Small intestine (tissue), 7 donors: ENCODE data around the gene OSCP1. TPM values are rescaled to one million over a fixed set of nuclear protein-coding genes. Genes with fewer than 3 reads are reported as not detected.
A peak's percentile ranks its signal among the peaks of the same experiment; 100 is the strongest.

Source experiments
- DNase-seq, 2 donors: peaks; one replicate each; pipeline versions ENCODE4 v3.0.0 to v3.0.0-alpha.2; 2013
- FAIRE-seq: peaks from 2 replicates; lab custom pipeline; 2012; peaks lifted over from hg19 to GRCh38; lab: Jason Lieb, UNC
- H3K27ac ChIP-seq, 3 donors: one replicate each; pipeline ENCODE4 v1.5.1; 2013; ENCODE audit warnings: low read length in 2 of 3, mild to moderate bottlenecking in 2 of 3, control low read depth in 1 of 3, inconsistent platforms in 1 of 3, low read depth in 1 of 3, moderate library complexity in 1 of 3
- H3K27me3 ChIP-seq, 3 donors: one replicate each; pipeline ENCODE4 v1.6.1; 2013; ENCODE audit warnings: low read length in 3 of 3, inconsistent platforms in 1 of 3; ENCODE audit not compliant: control insufficient read depth in 3 of 3, insufficient read depth in 3 of 3
- H3K36me3 ChIP-seq, 3 donors: one replicate each; pipeline ENCODE4 v1.6.1; 2013; ENCODE audit warnings: low read length in 3 of 3, inconsistent platforms in 1 of 3, low read depth in 1 of 3, mild to moderate bottlenecking in 1 of 3, moderate library complexity in 1 of 3; ENCODE audit not compliant: control insufficient read depth in 3 of 3, insufficient read depth in 2 of 3
- H3K4me1 ChIP-seq, 3 donors: one replicate each; pipeline ENCODE4 v1.6.1; 2013; ENCODE audit warnings: low read length in 2 of 3, inconsistent platforms in 1 of 3, low read depth in 1 of 3, mild to moderate bottlenecking in 1 of 3, moderate library complexity in 1 of 3; ENCODE audit not compliant: control insufficient read depth in 3 of 3, insufficient read depth in 2 of 3
- H3K4me3 ChIP-seq, 3 donors: one replicate each; pipeline ENCODE4 v1.5.1; 2013; ENCODE audit warnings: low read length in 3 of 3, control low read depth in 1 of 3, inconsistent platforms in 1 of 3, low read depth in 1 of 3, mild to moderate bottlenecking in 1 of 3, moderate library complexity in 1 of 3
- H3K9me3 ChIP-seq, 2 donors: one replicate each; pipeline ENCODE4 v1.6.1; 2013; ENCODE audit warnings: low read depth in 1 of 2, low read length in 1 of 2; ENCODE audit not compliant: control insufficient read depth in 2 of 2, insufficient read depth in 1 of 2
- WGBS, 3 donors: extraction: QIAGEN DNeasy Blood & Tissue Kit; methylation state at CpG; one replicate each; pipeline ENCODE4 v1.1.7; 2013; 5-methylcytosine and 5-hydroxymethylcytosine counted together
- polyA plus RNA-seq, 4 donors: library from polyadenylated mRNA; stranded (reverse) in 3 of 4; unstranded in 1 of 4; fragments of 200-250 nt in 3 of 4; fragments of 120-200 nt in 1 of 4; gene quantifications; one replicate each; pipeline versions ENCODE4 v1.2.1 to v1.2.3, GENCODE V29; 2013
- donor health status: healthy with polysubstance abuse.
- donor health status: control.
- donor health status: control.
- donor health status: Bipolar disorder and iron deficiency.
- donor health status: healthy.

OSCP1 gene
- polyA plus RNA-seq, 4 donors, result 0.89 to 6.1 (median 2.8) TPM

- 87 to 89% (median 88%) methylated on average over 10 of the region's 10 CpGs for WGBS, 3 donors
Observed at GRCh38 chr1:36467700-36468455, 17.6 kb upstream of the OSCP1 start.

GRCh38 chr1:36467027-36467410 lies 16.8 kb upstream of the OSCP1 start:
- Histone ChIP-seq H3K27ac (no peak overlapping the region), H3K4me1 (peaks cover 0 to 18% (median 2%) of the 10 kb centered on the region in 3 donors), H3K9me3 (no peaks in the 10 kb centered on the region), H3K27me3 (no peaks in the 10 kb centered on the region), H3K36me3 (peaks cover 0 to 7% (median 0%) of the 10 kb centered on the region in 3 donors), H3K4me3 (no peak overlapping the region)
- no peak for FAIRE-seq
- WGBS, 3 donors, result 94 to 95% (median 95%) methylated on average over 4 of the region's 4 CpGs
- no peak for DNase-seq

More at GRCh38 chr1:36467700-36468455, 17.6 kb upstream of the OSCP1 start:
- H3K4me3 ChIP-seq, result no peak overlapping the region
- peaks cover 0 to 18% (median 2%) of the 10 kb centered on the region in 3 donors for H3K4me1 ChIP-seq
- FAIRE-seq (no peak), DNase-seq (no peak)
- H3K9me3 ChIP-seq, result no peaks in the 10 kb centered on the region
- no peaks in the 10 kb centered on the region for H3K27me3 ChIP-seq
- H3K27ac ChIP-seq, result no peak overlapping the region
- peaks cover 0 to 3% (median 0%) of the 10 kb centered on the region in 3 donors for H3K36me3 ChIP-seq

- H3K4me1 ChIP-seq, result peaks cover 0 to 18% (median 2%) of the 10 kb centered on the region in 3 donors
- H3K27ac ChIP-seq, result no peak overlapping the region
- FAIRE-seq (no peak), DNase-seq (no peak)
- no peak overlapping the region for H3K4me3 ChIP-seq
- 90 to 93% (median 91%) methylated on average over 10 to 12 of the region's 12 CpGs for WGBS, 3 donors
- peaks cover 0 to 12% (median 0%) of the 10 kb centered on the region in 3 donors for H3K36me3 ChIP-seq
- no peaks in the 10 kb centered on the region for H3K9me3 ChIP-seq
- H3K27me3 ChIP-seq, result no peaks in the 10 kb centered on the region
Observed at GRCh38 chr1:36466370-36467026, 16.2 kb upstream of the OSCP1 start.

GRCh38 chr1:36465731-36466369 lies 15.6 kb upstream of the OSCP1 start:
- no peaks in the 10 kb centered on the region for H3K9me3 ChIP-seq
- 57 to 66% (median 64%) methylated on average over 4 of the region's 4 CpGs for WGBS, 3 donors
- H3K4me3 ChIP-seq, result no peak overlapping the region
- peak overlapping the region in 1 of 3 donors; percentile 99 for H3K27ac ChIP-seq
- peaks cover 0 to 18% (median 2%) of the 10 kb centered on the region in 3 donors for H3K4me1 ChIP-seq
- DNase-seq (no peak), FAIRE-seq (no peak)
- peaks cover 0 to 18% (median 2%) of the 10 kb centered on the region in 3 donors for H3K36me3 ChIP-seq
- no peaks in the 10 kb centered on the region for H3K27me3 ChIP-seq

- H3K36me3 ChIP-seq, result peaks cover 2 to 25% (median 2%) of the 10 kb centered on the region in 3 donors
- no peaks in the 10 kb centered on the region for H3K27me3 ChIP-seq
- DNase-seq, result peak; percentile 18 to 64
- no peaks in the 10 kb centered on the region for H3K9me3 ChIP-seq
- peak overlapping the region; percentile 80 to 99 (median 97) for H3K27ac ChIP-seq
- H3K4me1 ChIP-seq, result peaks cover 0 to 18% (median 2%) of the 10 kb centered on the region in 3 donors
- FAIRE-seq, result no peak
- peak overlapping the region; percentile 75 to 98 (median 96) for H3K4me3 ChIP-seq
- 13 to 27% (median 22%) methylated on average over 13 of the region's 13 CpGs for WGBS, 3 donors
Observed at GRCh38 chr1:36464605-36465393, 14.5 kb upstream of the OSCP1 start.

- no peaks in the 10 kb centered on the region for H3K9me3 ChIP-seq
- peaks cover 0 to 18% (median 2%) of the 10 kb centered on the region in 3 donors for H3K4me1 ChIP-seq
- FAIRE-seq (no peak), DNase-seq (peak; percentile 96 to 98)
- peaks cover 2 to 30% (median 2%) of the 10 kb centered on the region in 3 donors for H3K36me3 ChIP-seq
- H3K27me3 ChIP-seq, result no peaks in the 10 kb centered on the region
- WGBS, 3 donors, result 0 to 1% (median 0%) methylated on average over 63 to 65 of the region's 65 CpGs
- peak within 1 kb of the TSS; percentile 80 to 99 (median 97) for H3K27ac ChIP-seq
- peak within 1 kb of the TSS; percentile 75 to 98 (median 96) for H3K4me3 ChIP-seq
Observed at GRCh38 chr1:36463803-36464604, 13.8 kb upstream of the OSCP1 start, which contains the start of gene MRPS15. Gene MRPS15, minus strand, starts transcription at chr1:36464384. Its CDS starts 109 bp downstream, at chr1:36464275.

- WGBS, 3 donors, result 7 to 11% (median 11%) methylated on average over 6 of the region's 6 CpGs
- peak overlapping the region; percentile 38 to 99 (median 97) for H3K27ac ChIP-seq
- peaks cover 0 to 18% (median 2%) of the 10 kb centered on the region in 3 donors for H3K4me1 ChIP-seq
- FAIRE-seq (no peak), DNase-seq (peak in 1 of 2 donors; percentile 51)
- H3K36me3 ChIP-seq, result peaks cover 2 to 34% (median 6%) of the 10 kb centered on the region in 3 donors
- H3K9me3 ChIP-seq, result no peaks in the 10 kb centered on the region
- peak overlapping the region; percentile 75 to 98 (median 96) for H3K4me3 ChIP-seq
- no peaks in the 10 kb centered on the region for H3K27me3 ChIP-seq
Observed at GRCh38 chr1:36463463-36463802, 13.2 kb upstream of the OSCP1 start.
